Colonic mucosa (tissue), 4 donors: Measurements from ENCODE around the gene NOXRED1. TPM values are rescaled to one million over a fixed set of nuclear protein-coding genes. Genes with fewer than 3 reads are reported as not detected.

Experiments
- DNase-seq: peaks from one replicate; pipeline ENCODE4 v3.0.0-alpha.2; 2020
- H3K27ac ChIP-seq: fragments of 200-600 bp; one replicate; pipeline ENCODE4 v1.8.0; 2021
- H3K27me3 ChIP-seq: fragments of 200-600 bp; one replicate; pipeline ENCODE4 v1.8.0; 2021
- H3K36me3 ChIP-seq: fragments of 200-600 bp; one replicate; pipeline ENCODE4 v1.8.0; 2021
- H3K4me1 ChIP-seq: fragments of 200-600 bp; one replicate; pipeline ENCODE4 v1.8.0; 2021; ENCODE audit warnings: mild to moderate bottlenecking
- H3K4me3 ChIP-seq: fragments of 200-600 bp; one replicate; pipeline ENCODE4 v1.8.0; 2021
- H3K9ac ChIP-seq, 2 donors: one replicate each; pipeline ENCODE4 v1.7.0; 2013; ENCODE audit warnings: control low read depth in 2 of 2, low read depth in 2 of 2, low read length in 2 of 2
- H3K9me3 ChIP-seq: fragments of 200-600 bp; one replicate; pipeline ENCODE4 v1.8.0; 2021
- CTCF ChIP-seq: fragments of 200-600 bp; IDR thresholded peaks from one replicate; pipeline ENCODE4 v1.8.0; 2022; ENCODE audit warnings: antibody characterized with exemption, mild to moderate bottlenecking
- intact Hi-C: fragments of 100-400 bp; cut with DNase I; formaldehyde crosslinking; loops from one replicate; pipeline ENCODE4 v1.14.1; 2022
- total RNA-seq, 2 donors: library from RNA; stranded (reverse); fragmentation: NEBNext Ultra II Directional in 1 of 2; extraction: Animal tissue kit (Norgen Biotek cat#: 25700) in 1 of 2; gene quantifications; one replicate each; pipeline ENCODE4 v1.2.1, GENCODE V29; 2021
- donor health status: healthy.
- donor health status: DM: no; HTN: no; CAD: no.
- donor health status: DM: no; HTN: no; CAD: no.

Gene NOXRED1
- under 1 TPM; 0.35 to 0.82 TPM for total RNA-seq

- TF ChIP-seq CTCF, result no peak
- Histone ChIP-seq H3K4me3 (no peak within 1 kb of the TSS), H3K27ac (no peak within 1 kb of the TSS), H3K9me3 (no peaks in the 10 kb centered on the region), H3K4me1 (no peaks in the 10 kb centered on the region), H3K36me3 (no peaks in the 10 kb centered on the region), H3K27me3 (no peaks in the 10 kb centered on the region), H3K9ac (no peak within 1 kb of the TSS)
- intact Hi-C loops, result no loop called here
- no peak for DNase-seq
These were observed at the start of gene NOXRED1 for GRCh38 chr14:77423423-77423822. NOXRED1 (minus strand) TSS chr14:77423523; CDS start chr14:77422889, 634 bp downstream.

GRCh38 chr14:77470224-77470870, 47.0 kb upstream of the NOXRED1 start:
- no peak for TF ChIP-seq CTCF
- no peak overlapping the region for H3K9ac ChIP-seq
- H3K27me3 ChIP-seq, result no peaks in the 10 kb centered on the region
- peaks cover 4% of the 10 kb centered on the region for H3K36me3 ChIP-seq
- DNase-seq, result peak; percentile 80
- H3K9me3 ChIP-seq, result no peaks in the 10 kb centered on the region
- H3K27ac ChIP-seq, result peak overlapping the region; percentile 57
- no peak overlapping the region for H3K4me3 ChIP-seq
- H3K4me1 ChIP-seq, result no peaks in the 10 kb centered on the region
- intact Hi-C loops, result no loop called here

- Histone ChIP-seq H3K36me3 (peaks cover 4% of the 10 kb centered on the region), H3K9ac (no peak overlapping the region), H3K4me3 (no peak overlapping the region), H3K4me1 (no peaks in the 10 kb centered on the region), H3K27ac (peak overlapping the region; percentile 3), H3K9me3 (no peaks in the 10 kb centered on the region), H3K27me3 (no peaks in the 10 kb centered on the region)
- intact Hi-C loops, result no loop called here
- TF ChIP-seq CTCF, result no peak
- DNase-seq, result no peak
These were observed 46.2 kb upstream of the NOXRED1 start for GRCh38 chr14:77469539-77469938.

- Histone ChIP-seq H3K4me1 (no peaks in the 10 kb centered on the region), H3K9me3 (no peaks in the 10 kb centered on the region), H3K27ac (no peak overlapping the region), H3K36me3 (peaks cover 4% of the 10 kb centered on the region), H3K27me3 (no peaks in the 10 kb centered on the region), H3K4me3 (no peak overlapping the region), H3K9ac (no peak overlapping the region)
- DNase-seq, result no peak
- intact Hi-C loops, result no loop called here
- TF ChIP-seq CTCF, result no peak
These were observed 45.8 kb upstream of the NOXRED1 start for GRCh38 chr14:77469067-77469505.

GRCh38 chr14:77467801-77468200, 44.5 kb upstream of the NOXRED1 start:
- no peak for TF ChIP-seq CTCF
- no peak overlapping the region for H3K4me3 ChIP-seq
- H3K27ac ChIP-seq, result no peak overlapping the region
- H3K9me3 ChIP-seq, result no peaks in the 10 kb centered on the region
- H3K4me1 ChIP-seq, result no peaks in the 10 kb centered on the region
- intact Hi-C loops, result no loop called here
- H3K27me3 ChIP-seq, result no peaks in the 10 kb centered on the region
- no peak for DNase-seq
- peaks cover 4% of the 10 kb centered on the region for H3K36me3 ChIP-seq
- H3K9ac ChIP-seq, result no peak overlapping the region
